HFFc6 (cell line): ENCODE data around the gene SLC7A8. TPM values are rescaled to one million over a fixed set of nuclear protein-coding genes. Genes with fewer than 3 reads are reported as not detected.

Source experiments
- DNase-seq: peaks from one replicate; pipeline ENCODE4 v3.0.0-alpha.2; 2018
- H3K27ac Mint-ChIP-seq: 2 replicates; pipeline ENCODE4 v1.8.0; 2020; ENCODE audit warnings: mild to moderate bottlenecking, mixed read lengths
- H3K27me3 Mint-ChIP-seq: 2 replicates; pipeline ENCODE4 v1.8.0; 2021; ENCODE audit warnings: mild to moderate bottlenecking, moderate library complexity, mixed read lengths; ENCODE audit not compliant: insufficient read depth
- H3K36me3 Mint-ChIP-seq: 2 replicates; pipeline ENCODE4 v1.8.0; 2021; ENCODE audit warnings: low read depth, mixed read lengths
- H3K4me1 Mint-ChIP-seq: 2 replicates; pipeline ENCODE4 v1.8.0; 2020; ENCODE audit warnings: low read depth, mixed read lengths
- H3K4me3 Mint-ChIP-seq: 2 replicates; pipeline ENCODE4 v1.8.0; 2020; ENCODE audit warnings: mild to moderate bottlenecking, moderate library complexity, mixed read lengths
- H3K9me3 Mint-ChIP-seq: 2 replicates; pipeline ENCODE4 v1.8.0; 2020; ENCODE audit warnings: mild to moderate bottlenecking, mixed read lengths
- total RNA-seq, 6 experiments: library from RNA; stranded (reverse); fragmentation: NEBNext Ultra II Directional; extraction: Animal tissue kit (Norgen Biotek cat#: 25700); gene quantifications; 2 replicates in 1 of 6; 3 replicates in 5 of 6; pipeline ENCODE4 v1.2.3, GENCODE V29; 2021
- TF ChIP-seq, protein P1 (sequence below): fragments of 200-600 bp; sonication (generic); IDR thresholded peaks from 2 replicates; pipeline ENCODE4 v1.5.0; 2021; ENCODE audit warnings: antibody characterized with exemption, mild to moderate bottlenecking

Gene SLC7A8
- total RNA-seq, 6 experiments from 2014 or later, result 13.0 to 24.2 (median 23.3) TPM

DNA sequence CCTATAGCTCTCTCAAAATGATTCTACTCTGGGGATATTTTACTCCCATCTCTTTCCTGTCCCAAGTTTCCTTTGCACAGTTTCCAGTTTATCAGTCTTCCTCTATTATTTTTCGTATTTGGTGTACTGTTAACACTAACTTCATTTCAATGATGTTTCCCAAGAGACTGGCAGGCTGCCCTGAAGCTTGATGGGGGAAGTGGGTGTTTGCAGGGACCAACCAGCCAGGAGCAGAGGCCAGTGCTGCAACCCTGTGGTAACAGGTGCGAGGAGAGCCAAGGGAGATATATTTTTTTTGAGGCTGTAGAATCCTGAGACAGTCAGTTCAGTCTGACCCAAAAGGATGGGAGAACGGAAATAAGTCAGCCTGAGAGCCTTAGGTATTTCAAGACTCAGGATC lies 52.6 kb downstream of the SLC7A8 start:
- Mint-ChIP-seq H3K36me3 (peaks cover 11% of the 10 kb centered on the region), H3K4me3 (no peak overlapping the region), H3K4me1 (peaks cover 6% of the 10 kb centered on the region), H3K27me3 (no peaks in the 10 kb centered on the region; the same call in 1 of the 2 replicates), H3K9me3 (no peaks in the 10 kb centered on the region), H3K27ac (no peak overlapping the region)
- DNase-seq, result no peak
- TF ChIP-seq, protein P1, sequence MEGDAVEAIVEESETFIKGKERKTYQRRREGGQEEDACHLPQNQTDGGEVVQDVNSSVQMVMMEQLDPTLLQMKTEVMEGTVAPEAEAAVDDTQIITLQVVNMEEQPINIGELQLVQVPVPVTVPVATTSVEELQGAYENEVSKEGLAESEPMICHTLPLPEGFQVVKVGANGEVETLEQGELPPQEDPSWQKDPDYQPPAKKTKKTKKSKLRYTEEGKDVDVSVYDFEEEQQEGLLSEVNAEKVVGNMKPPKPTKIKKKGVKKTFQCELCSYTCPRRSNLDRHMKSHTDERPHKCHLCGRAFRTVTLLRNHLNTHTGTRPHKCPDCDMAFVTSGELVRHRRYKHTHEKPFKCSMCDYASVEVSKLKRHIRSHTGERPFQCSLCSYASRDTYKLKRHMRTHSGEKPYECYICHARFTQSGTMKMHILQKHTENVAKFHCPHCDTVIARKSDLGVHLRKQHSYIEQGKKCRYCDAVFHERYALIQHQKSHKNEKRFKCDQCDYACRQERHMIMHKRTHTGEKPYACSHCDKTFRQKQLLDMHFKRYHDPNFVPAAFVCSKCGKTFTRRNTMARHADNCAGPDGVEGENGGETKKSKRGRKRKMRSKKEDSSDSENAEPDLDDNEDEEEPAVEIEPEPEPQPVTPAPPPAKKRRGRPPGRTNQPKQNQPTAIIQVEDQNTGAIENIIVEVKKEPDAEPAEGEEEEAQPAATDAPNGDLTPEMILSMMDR, result no peak

DNA sequence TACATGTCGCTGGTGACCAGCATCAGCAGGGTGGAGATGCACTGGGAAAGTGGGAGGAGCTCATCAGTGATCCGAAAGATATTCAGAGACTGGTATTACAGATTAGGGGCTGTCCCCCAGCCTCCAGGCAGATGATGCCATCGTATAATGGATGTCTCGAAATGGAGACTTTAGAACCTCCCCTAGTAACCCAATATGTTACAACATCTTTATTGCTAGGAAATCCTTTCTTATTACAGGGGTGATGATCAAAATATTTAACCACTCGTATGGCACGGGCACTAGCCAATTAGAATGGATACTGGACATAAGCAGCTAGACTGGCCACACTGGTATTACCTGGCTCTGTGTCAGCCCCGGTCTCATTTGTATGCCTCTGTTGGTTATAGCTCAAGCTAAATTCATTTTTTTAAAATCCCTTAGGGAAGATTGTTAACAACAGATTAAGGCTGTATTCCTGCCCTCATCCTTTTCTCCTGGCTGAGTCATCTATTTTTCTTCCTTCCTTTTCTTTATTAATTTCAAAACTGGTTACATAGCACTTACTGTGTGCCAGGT lies 53.6 kb downstream of the SLC7A8 start:
- no peaks in the 10 kb centered on the region; the same call in 1 of the 2 replicates for H3K27me3 Mint-ChIP-seq
- peaks cover 11% of the 10 kb centered on the region for H3K36me3 Mint-ChIP-seq
- TF ChIP-seq, protein P1, result no peak
- DNase-seq, result no peak
- no peak overlapping the region for H3K4me3 Mint-ChIP-seq
- peaks cover 13% of the 10 kb centered on the region for H3K4me1 Mint-ChIP-seq
- no peak overlapping the region for H3K27ac Mint-ChIP-seq
- no peaks in the 10 kb centered on the region for H3K9me3 Mint-ChIP-seq

DNA sequence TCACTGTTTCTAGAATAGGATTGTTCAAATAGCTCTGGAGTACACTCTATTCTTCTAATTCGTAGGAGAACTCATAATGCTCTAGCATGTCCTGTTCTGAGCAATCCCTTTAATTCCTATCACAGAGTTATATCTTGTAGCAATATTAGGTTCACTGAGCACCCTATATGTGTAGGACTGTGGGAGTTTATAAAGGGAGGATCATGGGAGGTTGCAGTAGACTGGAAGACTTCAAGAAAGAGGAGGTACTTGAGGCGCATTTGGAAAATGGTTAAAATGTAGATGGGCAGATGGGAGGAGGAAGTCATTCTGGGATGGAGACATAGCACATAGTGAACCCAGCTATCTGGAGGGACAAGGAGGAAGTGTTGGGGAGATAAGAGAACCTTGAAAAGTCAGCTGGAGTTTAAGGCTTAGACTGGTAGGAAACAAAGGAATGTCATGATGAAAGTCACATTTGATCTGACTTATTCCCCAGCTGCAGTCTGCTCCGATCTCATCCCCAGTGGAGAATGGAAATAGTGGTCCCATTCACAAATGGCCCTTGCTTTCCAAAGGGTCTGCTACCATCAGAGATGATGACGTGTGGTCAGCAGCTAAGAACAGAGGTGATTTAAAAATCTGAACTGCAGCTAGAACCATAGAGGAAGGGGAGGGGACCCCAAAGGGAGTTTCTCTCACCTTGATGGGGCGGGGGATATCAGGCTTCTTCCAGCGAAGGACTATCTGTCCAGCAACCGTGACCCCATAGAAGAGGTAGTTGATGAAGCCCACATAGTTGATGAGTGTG lies 54.3 kb downstream of the SLC7A8 start:
- H3K36me3 Mint-ChIP-seq, result peaks cover 11% of the 10 kb centered on the region
- no peak overlapping the region for H3K4me3 Mint-ChIP-seq
- H3K27me3 Mint-ChIP-seq, result no peaks in the 10 kb centered on the region; the same call in none of the 2 replicates
- no peaks in the 10 kb centered on the region for H3K9me3 Mint-ChIP-seq
- H3K4me1 Mint-ChIP-seq, result peaks cover 20% of the 10 kb centered on the region
- TF ChIP-seq, protein P1, result no peak
- no peak for DNase-seq
- no peak overlapping the region for H3K27ac Mint-ChIP-seq

DNA sequence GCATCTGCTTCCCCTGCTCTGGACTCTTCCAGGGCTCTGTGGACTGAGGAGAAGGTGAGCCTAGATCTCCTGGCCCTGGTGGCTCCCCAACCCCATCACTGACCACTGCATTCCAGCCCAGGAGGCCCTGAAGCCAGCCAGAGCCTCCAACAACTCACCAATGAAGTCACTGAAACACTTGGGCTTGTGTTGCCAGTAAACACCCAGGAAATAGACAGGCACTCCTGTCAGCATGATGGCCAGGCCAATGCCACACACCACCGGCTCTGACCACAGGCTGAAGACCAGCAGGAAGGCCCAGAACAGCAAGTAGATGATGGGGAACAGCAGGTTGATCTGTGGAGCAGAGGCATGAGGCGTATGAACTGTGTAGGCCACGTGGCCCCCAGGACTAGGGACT lies 55.6 kb downstream of the SLC7A8 start:
- no peak overlapping the region for H3K27ac Mint-ChIP-seq
- H3K9me3 Mint-ChIP-seq, result no peaks in the 10 kb centered on the region
- no peak for DNase-seq
- no peak overlapping the region for H3K4me3 Mint-ChIP-seq
- TF ChIP-seq, protein P1, result no peak
- H3K4me1 Mint-ChIP-seq, result peaks cover 30% of the 10 kb centered on the region
- H3K36me3 Mint-ChIP-seq, result peaks cover 11% of the 10 kb centered on the region
- no peaks in the 10 kb centered on the region; the same call in none of the 2 replicates for H3K27me3 Mint-ChIP-seq

DNA sequence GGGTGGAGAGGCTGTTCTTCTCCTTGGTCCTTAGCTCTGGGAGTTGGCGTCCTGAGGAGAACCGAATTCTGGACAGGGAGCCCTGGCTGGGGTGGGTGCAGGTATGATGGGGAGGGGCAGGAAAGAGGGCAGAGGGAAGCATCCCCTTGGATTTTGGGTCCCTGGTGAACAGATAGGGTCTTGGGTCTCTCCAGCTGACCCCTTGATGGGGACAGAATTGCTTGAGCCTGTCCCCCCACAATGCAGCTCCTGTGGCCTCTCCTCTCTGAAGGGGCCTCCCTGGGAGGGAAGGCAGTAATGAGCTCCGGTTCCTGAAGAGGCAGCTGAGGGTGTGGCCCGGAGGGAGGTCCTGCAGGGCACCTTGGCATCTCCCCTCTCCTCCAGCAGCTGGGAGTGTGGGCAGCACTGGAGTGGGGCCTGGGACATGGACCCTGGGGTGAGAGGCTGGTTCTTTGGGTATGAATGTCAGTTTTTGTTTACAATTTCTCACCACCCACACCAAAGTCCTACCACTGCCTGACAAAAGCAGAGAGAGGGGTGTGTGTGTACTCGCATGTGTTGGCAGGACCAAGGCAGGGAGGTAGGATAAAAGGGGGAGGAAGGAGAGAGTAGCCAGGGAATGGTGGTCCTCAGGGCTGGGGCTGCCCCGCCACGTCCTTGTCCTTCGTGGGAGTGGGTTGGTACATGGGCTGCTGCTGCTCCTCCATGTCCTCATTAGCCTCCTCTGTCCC lies 56.7 kb downstream of the SLC7A8 start:
- Mint-ChIP-seq H3K36me3 (peaks cover 11% of the 10 kb centered on the region), H3K4me1 (peaks cover 36% of the 10 kb centered on the region), H3K27me3 (no peaks in the 10 kb centered on the region; the same call in none of the 2 replicates), H3K27ac (no peak overlapping the region), H3K4me3 (no peak overlapping the region), H3K9me3 (no peaks in the 10 kb centered on the region)
- TF ChIP-seq, protein P1, result no peak
- DNase-seq, result no peak
